OCI-LY1 (cell line): ENCODE measurements around the gene GRIN2A.

Experiments used
- H2AFZ ChIP-seq: fragments of 200-600 bp; sonication (generic), shearing (Covaris generic); 2 replicates; pipeline ENCODE4 v1.6.0; 2014; ENCODE audit warnings: antibody characterized with exemption, mild to moderate bottlenecking, low read length
- H3F3A ChIP-seq: fragments of 200-600 bp; sonication (generic), shearing (Covaris generic); 2 replicates; pipeline ENCODE4 v1.6.0; 2014; ENCODE audit warnings: mild to moderate bottlenecking, antibody characterized with exemption, low read length, moderate library complexity; ENCODE audit not compliant: insufficient read depth
- H3K27ac ChIP-seq: fragments of 200-600 bp; sonication (generic); 2 replicates; pipeline ENCODE4 v1.5.1; 2014; ENCODE audit warnings: low read length, mixed run types, mild to moderate bottlenecking, low read depth; ENCODE audit not compliant: poor library complexity, severe bottlenecking
- H3K27me3 ChIP-seq: fragments of 200-600 bp; sonication (generic); 2 replicates; pipeline ENCODE4 v1.6.0; 2014; ENCODE audit warnings: antibody characterized with exemption, mild to moderate bottlenecking, low read length, moderate library complexity; ENCODE audit not compliant: insufficient read depth
- H3K36me3 ChIP-seq: fragments of 200-600 bp; sonication (generic); 2 replicates; pipeline ENCODE4 v1.6.1; 2014; ENCODE audit warnings: mild to moderate bottlenecking, antibody characterized with exemption, low read length, moderate library complexity, mixed read lengths; ENCODE audit not compliant: insufficient read depth
- H3K4me1 ChIP-seq: fragments of 200-600 bp; sonication (generic); 2 replicates; pipeline ENCODE4 v1.5.1; 2014; ENCODE audit warnings: mild to moderate bottlenecking, low read length, moderate library complexity; ENCODE audit not compliant: insufficient read depth, severe bottlenecking
- H3K4me2 ChIP-seq: fragments of 200-600 bp; sonication (generic), shearing (Covaris generic); 2 replicates; pipeline ENCODE4 v1.6.1; 2014; ENCODE audit warnings: low read length
- H3K4me3 ChIP-seq: fragments of 200-600 bp; sonication (generic); 2 replicates; pipeline ENCODE4 v1.5.1; 2014; ENCODE audit warnings: low read length, low read depth, mild to moderate bottlenecking, mixed read lengths; ENCODE audit not compliant: poor library complexity, severe bottlenecking
- H3K79me2 ChIP-seq: fragments of 200-600 bp; shearing (Covaris generic); 2 replicates; pipeline ENCODE4 v1.6.1; 2016; ENCODE audit warnings: mixed run types, low read length, mixed read lengths; ENCODE audit not compliant: insufficient read depth
- H3K9ac ChIP-seq: fragments of 200-600 bp; sonication (generic), shearing (Covaris generic); 2 replicates; pipeline ENCODE4 v1.6.1; 2014; ENCODE audit warnings: mild to moderate bottlenecking, low read length, mixed read lengths
- H3K9me2 ChIP-seq: fragments of 200-600 bp; sonication (generic), shearing (Covaris generic); 2 replicates; pipeline ENCODE4 v1.6.1; 2014; ENCODE audit warnings: low read depth, mild to moderate bottlenecking, low read length, mixed read lengths
- H3K9me3 ChIP-seq: fragments of 200-600 bp; shearing (Covaris generic); 2 replicates; pipeline ENCODE4 v1.6.1; 2014; ENCODE audit warnings: low read length, mixed read lengths
- H4K20me1 ChIP-seq: fragments of 200-600 bp; sonication (generic), shearing (Covaris generic); 2 replicates; pipeline ENCODE4 v1.6.0; 2016; ENCODE audit warnings: mild to moderate bottlenecking, low read length; ENCODE audit not compliant: insufficient read depth
- CTCF ChIP-seq: fragments of 200-600 bp; sonication (generic), shearing (Covaris generic); IDR thresholded peaks from 2 replicates; pipeline ENCODE4 v1.5.1; 2017; ENCODE audit warnings: mild to moderate bottlenecking, antibody characterized with exemption, low read length, moderate library complexity, mixed read lengths
- EZH2 ChIP-seq: fragments of 200-600 bp; sonication (generic), shearing (Covaris generic); IDR thresholded peaks from 2 replicates; pipeline ENCODE4 v1.8.0; 2017; ENCODE audit warnings: borderline replicate concordance, mixed run types, mild to moderate bottlenecking, antibody characterized with exemption, low read length, moderate library complexity, mixed read lengths

Gene GRIN2A

GRCh38 chr16:9950658-9951057 lies 231.6 kb downstream of the GRIN2A start:
- H3K79me2 ChIP-seq, result no peaks in the 10 kb centered on the region
- H4K20me1 ChIP-seq, result no peaks in the 10 kb centered on the region
- H3K27ac ChIP-seq, result no peak overlapping the region
- H3K36me3 ChIP-seq, result no peaks in the 10 kb centered on the region
- no peaks in the 10 kb centered on the region for H3F3A ChIP-seq
- H3K9ac ChIP-seq, result no peak overlapping the region
- no peak overlapping the region for H2AFZ ChIP-seq
- H3K27me3 ChIP-seq, result no peaks in the 10 kb centered on the region
- no peak overlapping the region for H3K4me3 ChIP-seq
- H3K9me2 ChIP-seq, result no peaks in the 10 kb centered on the region
- H3K4me1 ChIP-seq, result no peaks in the 10 kb centered on the region
- no peak for TF ChIP-seq EZH2
- TF ChIP-seq CTCF, result no peak
- no peak overlapping the region for H3K4me2 ChIP-seq
- H3K9me3 ChIP-seq, result no peaks in the 10 kb centered on the region

- no peak overlapping the region for H3K4me2 ChIP-seq
- H4K20me1 ChIP-seq, result no peaks in the 10 kb centered on the region
- H3K27me3 ChIP-seq, result no peaks in the 10 kb centered on the region
- no peak overlapping the region for H2AFZ ChIP-seq
- no peak overlapping the region for H3K4me3 ChIP-seq
- TF ChIP-seq EZH2 (no peak), CTCF (no peak)
- no peaks in the 10 kb centered on the region for H3K9me3 ChIP-seq
- no peaks in the 10 kb centered on the region for H3K79me2 ChIP-seq
- H3K9ac ChIP-seq, result no peak overlapping the region
- no peaks in the 10 kb centered on the region for H3K4me1 ChIP-seq
- no peaks in the 10 kb centered on the region for H3K9me2 ChIP-seq
- H3K27ac ChIP-seq, result no peak overlapping the region
- no peaks in the 10 kb centered on the region for H3K36me3 ChIP-seq
- no peaks in the 10 kb centered on the region for H3F3A ChIP-seq
These were observed 232.8 kb downstream of the GRIN2A start for GRCh38 chr16:9949396-9949795.

- no peaks in the 10 kb centered on the region for H3F3A ChIP-seq
- no peaks in the 10 kb centered on the region for H3K36me3 ChIP-seq
- H3K9me2 ChIP-seq, result no peaks in the 10 kb centered on the region
- no peaks in the 10 kb centered on the region for H4K20me1 ChIP-seq
- H3K27ac ChIP-seq, result no peak overlapping the region
- no peak for TF ChIP-seq CTCF
- TF ChIP-seq EZH2, result no peak
- no peaks in the 10 kb centered on the region for H3K4me1 ChIP-seq
- no peaks in the 10 kb centered on the region for H3K9me3 ChIP-seq
- H2AFZ ChIP-seq, result no peak overlapping the region
- no peak overlapping the region for H3K9ac ChIP-seq
- H3K4me2 ChIP-seq, result no peak overlapping the region
- no peaks in the 10 kb centered on the region for H3K79me2 ChIP-seq
- no peak overlapping the region for H3K4me3 ChIP-seq
- H3K27me3 ChIP-seq, result no peaks in the 10 kb centered on the region
These were observed 233.3 kb downstream of the GRIN2A start for GRCh38 chr16:9948933-9949332.
